ENCODE measurements around the gene FLNC.
A peak's percentile ranks its signal among the peaks of the same experiment; 100 is the strongest.

FLNC gene

DNA sequence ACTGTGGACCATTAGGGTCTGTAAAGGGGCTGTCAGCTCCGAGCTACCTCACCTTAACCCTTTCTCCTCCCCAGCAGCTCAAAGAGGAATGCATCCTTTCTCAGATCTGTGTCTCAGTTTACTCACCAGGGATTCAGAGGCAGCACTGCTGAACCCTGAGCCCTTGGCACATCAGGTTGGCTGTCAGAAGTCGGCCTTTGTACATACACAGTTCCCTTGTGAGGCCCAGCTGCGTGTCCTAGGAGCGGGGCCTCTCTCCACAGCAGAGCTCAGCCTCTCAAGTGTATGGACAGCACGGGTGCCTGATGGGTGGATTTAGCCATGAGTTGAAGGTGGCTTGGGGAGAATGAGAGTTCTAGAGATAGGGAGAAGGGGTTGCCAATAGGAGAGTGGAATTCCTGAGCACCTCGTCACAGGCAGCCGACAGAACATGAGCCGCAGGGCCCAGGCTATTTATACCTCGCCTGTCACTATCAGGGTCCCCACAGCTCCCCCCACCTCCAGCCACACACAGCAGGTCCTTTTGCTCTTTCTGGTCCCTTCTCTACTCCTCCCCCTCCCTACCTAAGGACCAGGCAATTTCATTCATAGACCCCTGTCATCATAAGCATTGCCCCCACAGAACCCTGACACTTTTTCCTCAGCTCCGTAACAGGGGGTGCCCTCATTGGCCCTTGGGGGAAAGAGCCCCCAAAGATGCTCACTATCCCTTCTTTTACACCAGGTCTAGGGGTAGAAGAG is 2.1 kb upstream of the FLNC start:
- no peak overlapping the region for H3K4me3 ChIP-seq (ENCODE audit: low read depth, low read length)
- TF ChIP-seq, protein P1, sequence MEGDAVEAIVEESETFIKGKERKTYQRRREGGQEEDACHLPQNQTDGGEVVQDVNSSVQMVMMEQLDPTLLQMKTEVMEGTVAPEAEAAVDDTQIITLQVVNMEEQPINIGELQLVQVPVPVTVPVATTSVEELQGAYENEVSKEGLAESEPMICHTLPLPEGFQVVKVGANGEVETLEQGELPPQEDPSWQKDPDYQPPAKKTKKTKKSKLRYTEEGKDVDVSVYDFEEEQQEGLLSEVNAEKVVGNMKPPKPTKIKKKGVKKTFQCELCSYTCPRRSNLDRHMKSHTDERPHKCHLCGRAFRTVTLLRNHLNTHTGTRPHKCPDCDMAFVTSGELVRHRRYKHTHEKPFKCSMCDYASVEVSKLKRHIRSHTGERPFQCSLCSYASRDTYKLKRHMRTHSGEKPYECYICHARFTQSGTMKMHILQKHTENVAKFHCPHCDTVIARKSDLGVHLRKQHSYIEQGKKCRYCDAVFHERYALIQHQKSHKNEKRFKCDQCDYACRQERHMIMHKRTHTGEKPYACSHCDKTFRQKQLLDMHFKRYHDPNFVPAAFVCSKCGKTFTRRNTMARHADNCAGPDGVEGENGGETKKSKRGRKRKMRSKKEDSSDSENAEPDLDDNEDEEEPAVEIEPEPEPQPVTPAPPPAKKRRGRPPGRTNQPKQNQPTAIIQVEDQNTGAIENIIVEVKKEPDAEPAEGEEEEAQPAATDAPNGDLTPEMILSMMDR (IDR thresholded peaks at IDR 0.05; ENCODE audit: low read depth, low read length) = no peak
- no peaks in the 10 kb centered on the region for H3K36me3 ChIP-seq
- H3K9me3 ChIP-seq = no peaks in the 10 kb centered on the region
- no peaks in the 10 kb centered on the region for H3K27me3 ChIP-seq
- DNase-seq = no peak
- peaks cover 19% of the 10 kb centered on the region for H3K4me1 ChIP-seq

DNA sequence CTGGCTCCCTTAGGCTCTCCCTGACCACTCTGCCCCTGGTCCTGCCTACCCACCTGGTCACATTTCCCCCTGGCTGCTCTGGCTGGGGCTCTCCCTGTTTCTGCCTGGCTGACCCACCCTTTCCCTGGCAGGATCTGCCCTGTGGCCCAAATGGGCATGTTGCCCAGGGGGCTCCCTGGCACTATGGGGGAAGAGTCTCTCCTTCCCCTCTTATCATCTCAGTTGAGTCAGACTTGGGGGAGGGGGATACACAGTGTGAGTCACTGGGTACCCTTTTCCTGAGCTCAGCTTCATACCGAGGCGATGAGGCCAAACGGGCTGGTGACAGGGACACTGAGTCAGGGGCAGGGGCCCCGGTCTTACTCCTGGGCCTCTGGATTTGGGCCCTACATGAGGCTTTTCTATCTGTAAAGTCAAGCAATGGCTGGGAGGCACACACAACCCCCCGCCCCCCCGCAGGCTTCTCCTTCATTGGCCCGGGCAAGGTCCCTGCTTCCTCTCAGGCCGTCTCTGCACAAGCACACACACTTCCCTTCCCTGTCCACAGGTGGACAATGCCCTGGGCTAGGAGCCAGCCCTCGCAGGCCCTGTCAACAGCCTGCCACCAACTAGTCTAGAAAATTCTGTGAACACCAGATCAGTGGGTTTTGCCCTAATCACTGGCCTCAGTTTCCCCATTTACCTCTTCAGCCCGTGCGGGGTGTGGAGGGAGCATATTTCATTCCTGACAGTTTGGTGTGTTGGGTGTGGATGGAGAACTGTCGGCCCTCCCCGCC is 627 bp upstream of the FLNC start:
- H3K27me3 ChIP-seq = no peaks in the 10 kb centered on the region
- H3K36me3 ChIP-seq = no peaks in the 10 kb centered on the region
- no peaks in the 10 kb centered on the region for H3K9me3 ChIP-seq
- no peak for DNase-seq
- H3K4me1 ChIP-seq = peaks cover 23% of the 10 kb centered on the region
- H3K4me3 ChIP-seq (ENCODE audit: low read depth, low read length) = peak overlapping the region; percentile 88
- TF ChIP-seq, protein P1 (IDR thresholded peaks at IDR 0.05; ENCODE audit: low read depth, low read length) = no peak

DNA sequence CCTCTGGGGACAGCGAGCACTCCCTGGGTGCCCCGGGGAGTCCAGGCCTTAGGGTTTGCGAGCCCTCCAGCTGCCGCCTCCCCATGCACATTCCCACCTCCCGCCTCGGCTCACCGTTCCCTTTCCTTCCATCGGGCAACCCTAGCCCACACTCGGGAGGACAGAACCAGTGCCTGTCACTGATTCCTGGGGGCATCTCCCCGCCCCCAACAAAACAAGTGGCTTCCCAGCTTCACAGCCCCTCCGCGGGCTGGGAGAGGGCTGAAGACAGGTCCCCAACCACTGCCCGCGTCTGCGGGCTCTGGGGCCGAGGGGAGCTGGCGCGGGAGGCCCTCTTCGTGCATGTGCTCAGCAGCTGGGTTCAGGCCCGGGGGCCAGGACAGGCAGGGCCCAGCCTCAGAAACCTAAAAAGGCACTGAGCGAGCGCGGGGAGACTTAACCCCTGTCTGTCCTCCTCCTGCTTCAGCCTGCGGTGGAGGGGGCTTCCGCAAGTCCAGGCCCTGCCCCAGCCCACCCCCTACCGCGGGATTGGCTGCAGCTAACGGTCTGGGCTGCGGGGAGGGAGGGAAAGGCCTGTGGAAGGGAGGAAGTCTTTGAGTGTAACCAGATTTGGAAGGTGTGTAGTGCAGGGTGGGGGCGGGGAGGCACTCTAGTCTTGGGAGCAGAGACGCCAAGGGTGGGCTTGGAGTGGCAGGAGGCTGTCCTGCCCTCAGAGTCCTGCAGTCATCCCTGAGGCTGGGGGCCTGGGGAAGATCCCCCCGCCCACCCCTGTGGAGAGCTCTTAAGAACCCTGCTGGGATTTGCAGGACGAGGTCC is 1.2 kb downstream of the FLNC start:
- TF ChIP-seq, protein P1 (IDR thresholded peaks at IDR 0.05; ENCODE audit: low read depth, low read length) = no peak

DNA sequence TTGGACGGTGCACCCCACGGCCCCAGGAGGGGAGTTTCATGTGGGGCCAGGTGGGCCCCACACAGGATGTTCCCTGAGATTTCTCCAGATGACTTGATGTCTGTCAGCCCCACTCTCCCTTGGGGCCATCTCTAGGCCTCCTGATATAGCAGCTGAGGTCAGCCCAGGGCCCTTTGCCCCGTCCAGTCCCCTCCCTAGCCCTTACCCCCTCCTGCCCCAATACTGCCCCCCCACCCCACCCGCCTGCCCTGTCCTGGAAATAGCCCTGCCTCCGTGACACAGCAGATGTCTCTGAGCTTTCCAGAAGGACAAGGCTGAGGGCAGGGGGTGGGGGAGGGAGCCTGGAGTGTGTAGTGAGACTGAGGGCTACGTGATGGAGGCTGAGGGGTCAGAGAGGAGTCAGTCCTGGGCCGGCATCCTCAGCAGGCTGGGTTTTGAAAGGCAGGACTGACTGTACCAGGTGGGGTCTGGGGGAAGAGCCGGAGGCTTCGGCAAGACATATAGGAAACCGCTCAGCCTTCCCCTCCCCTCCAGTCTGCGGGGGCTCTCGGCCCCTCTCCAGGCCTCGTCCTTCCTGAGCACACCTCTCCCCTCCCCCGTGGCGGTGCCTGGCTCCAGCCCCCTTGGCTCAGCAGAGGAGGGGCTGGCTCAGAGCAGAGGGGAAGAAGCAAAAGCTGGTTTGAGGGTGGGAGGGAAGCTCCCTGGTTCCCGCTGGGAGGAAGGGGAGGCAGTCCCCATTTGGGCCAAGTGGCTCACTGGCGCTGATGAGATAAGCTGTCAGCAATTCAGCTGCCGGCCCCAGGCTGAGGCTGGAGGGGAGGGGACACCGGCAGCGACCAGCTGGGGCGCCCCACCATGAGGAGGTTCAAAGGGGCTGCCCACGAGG is 2.0 kb downstream of the FLNC start:
- Histone ChIP-seq H3K4me3 (ENCODE audit: low read depth, low read length) (peak overlapping the region; percentile 88), H3K36me3 (peaks cover 7% of the 10 kb centered on the region; the same call in 1 of the 2 replicates), H3K4me1 (peaks cover 23% of the 10 kb centered on the region), H3K27me3 (no peaks in the 10 kb centered on the region), H3K9me3 (no peaks in the 10 kb centered on the region)
- TF ChIP-seq, protein P1 (IDR thresholded peaks at IDR 0.05; ENCODE audit: low read depth, low read length) = no peak
- peak; percentile 80 for DNase-seq

More for the DNA sequence above, 1.2 kb downstream of the FLNC start:
- Histone ChIP-seq H3K36me3 (peaks cover 5% of the 10 kb centered on the region; the same call in 1 of the 2 replicates), H3K4me1 (peaks cover 23% of the 10 kb centered on the region), H3K27me3 (no peaks in the 10 kb centered on the region), H3K9me3 (no peaks in the 10 kb centered on the region), H3K4me3 (ENCODE audit: low read depth, low read length) (peak overlapping the region; percentile 88)
- peak; percentile 90 for DNase-seq

DNA sequence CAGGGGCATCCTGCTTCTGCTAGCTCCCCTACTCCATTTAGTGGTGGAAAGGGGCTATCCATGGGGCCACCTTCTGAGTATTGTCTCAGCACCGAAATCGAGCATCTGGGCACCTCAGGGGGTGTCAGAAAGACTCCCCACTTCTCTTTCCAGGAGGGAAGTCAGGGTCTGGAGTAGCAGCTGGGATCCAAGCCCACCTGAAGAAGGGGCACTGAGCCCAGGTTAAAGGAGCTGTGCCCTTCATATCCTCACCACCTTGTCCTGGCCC is 2.6 kb downstream of the FLNC start:
- H3K9me3 ChIP-seq = no peaks in the 10 kb centered on the region
- TF ChIP-seq, protein P1 (IDR thresholded peaks at IDR 0.05; ENCODE audit: low read depth, low read length) = no peak
- H3K36me3 ChIP-seq = peaks cover 7% of the 10 kb centered on the region; the same call in 1 of the 2 replicates
- H3K4me1 ChIP-seq = peaks cover 19% of the 10 kb centered on the region
- no peak for DNase-seq
- H3K4me3 ChIP-seq (ENCODE audit: low read depth, low read length) = peak overlapping the region; percentile 88
- no peaks in the 10 kb centered on the region for H3K27me3 ChIP-seq
